Activated T-helper 1 cell treated with anti-CD3 and anti-CD28 coated beads, Interleukin-12 subunit alpha, Interleukin-12 subunit beta, Interleukin-2, Interleukin-4 antibody, amounts not matched to agents 30 ng/mL and 10 ng/mL and 1 ng/mL, durations not matched to agents 14 hours and 24 hours and 36 hours (primary cell): ENCODE measurements around the gene PKMYT1. TPM values are rescaled to one million over a fixed set of nuclear protein-coding genes. Genes with fewer than 3 reads are reported as not detected.
A peak's percentile ranks its signal among the peaks of the same experiment; 100 is the strongest.

ENCODE experiments used
- DNase-seq: peaks from one replicate; pipeline ENCODE4 v3.0.0; 2021; ENCODE audit warnings: low spot score
- H3K27ac Mint-ChIP-seq: one replicate; pipeline ENCODE4 v1.8.0; 2021; ENCODE audit warnings: mild to moderate bottlenecking, mixed read lengths
- H3K27me3 Mint-ChIP-seq: one replicate; pipeline ENCODE4 v1.8.0; 2022; ENCODE audit warnings: mild to moderate bottlenecking, moderate library complexity, mixed read lengths; ENCODE audit not compliant: insufficient read depth
- H3K36me3 Mint-ChIP-seq: one replicate; pipeline ENCODE4 v1.8.0; 2021; ENCODE audit warnings: low read depth, mixed read lengths
- H3K4me1 Mint-ChIP-seq: one replicate; pipeline ENCODE4 v1.8.0; 2021; ENCODE audit warnings: low read depth, mixed read lengths
- H3K4me3 Mint-ChIP-seq: one replicate; pipeline ENCODE4 v1.8.0; 2021; ENCODE audit warnings: mild to moderate bottlenecking, moderate library complexity, mixed read lengths
- H3K9me3 Mint-ChIP-seq: one replicate; pipeline ENCODE4 v1.8.0; 2021; ENCODE audit warnings: mixed read lengths
- intact Hi-C: fragments of 100-400 bp; cut with micrococcal nuclease; formaldehyde crosslinking; loops from one replicate; pipeline ENCODE4 v1.15.1; 2024
- total RNA-seq: library from RNA; stranded (reverse); gene quantifications from 2 replicates; pipeline ENCODE4 v1.2.3, GENCODE V29; 2022

Gene PKMYT1
- total RNA-seq, 1 donor from 2014 or later: 151 TPM

DNA sequence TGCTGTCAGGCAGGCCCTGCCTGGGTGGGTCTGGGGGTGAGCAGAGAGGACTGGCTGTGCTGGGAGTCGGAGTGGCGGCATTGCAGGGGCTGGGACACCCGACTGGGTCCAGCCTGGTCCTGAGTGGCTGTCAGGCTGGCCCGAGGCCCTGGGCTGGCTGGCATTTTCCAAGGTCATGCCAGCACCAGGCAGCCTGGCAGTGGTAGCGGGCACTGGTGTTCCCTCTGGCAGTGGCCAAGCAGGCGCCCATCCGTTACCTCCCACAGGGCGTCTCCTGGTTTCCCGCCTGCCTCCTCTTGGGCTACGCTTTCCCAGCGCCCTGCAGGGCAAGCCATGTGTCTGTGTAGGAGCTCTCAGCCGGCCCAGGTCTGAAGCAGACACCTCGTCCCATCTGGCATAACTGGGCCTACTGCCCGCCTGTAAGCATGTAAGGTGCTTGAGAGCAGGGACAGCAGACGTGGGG is 5.7 kb upstream of the PKMYT1 start:
- intact Hi-C loops: no loop called here
- Mint-ChIP-seq H3K36me3 (no peaks in the 10 kb centered on the region), H3K9me3 (no peaks in the 10 kb centered on the region)

DNA sequence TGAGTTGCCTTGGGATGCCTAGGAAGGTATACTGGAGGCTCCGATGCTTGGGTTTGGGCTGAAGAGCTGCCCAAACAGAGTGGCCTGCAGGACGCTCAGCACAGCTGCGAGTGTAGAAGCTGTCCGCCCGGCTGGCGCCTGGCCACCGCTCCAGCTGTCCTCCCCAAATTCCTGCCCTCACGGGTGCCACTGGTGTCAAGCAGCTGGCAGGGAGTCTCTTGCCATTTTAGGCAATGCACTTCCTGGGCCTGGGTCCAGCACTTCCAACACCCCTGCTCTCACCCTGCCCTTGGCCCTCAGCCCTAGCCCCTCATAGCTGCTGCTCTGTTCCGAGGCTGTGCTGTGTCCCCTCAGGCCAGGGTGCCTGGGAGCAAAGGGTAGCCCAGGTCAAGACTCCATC is 5.2 kb upstream of the PKMYT1 start:
- DNase-seq: no peak
- intact Hi-C loops: no loop called here
- H3K27me3 Mint-ChIP-seq: peaks cover 11% of the 10 kb centered on the region
- no peaks in the 10 kb centered on the region for H3K9me3 Mint-ChIP-seq
- H3K36me3 Mint-ChIP-seq: no peaks in the 10 kb centered on the region
- H3K4me3 Mint-ChIP-seq: no peak overlapping the region
- peaks cover 4% of the 10 kb centered on the region for H3K4me1 Mint-ChIP-seq
- no peak overlapping the region for H3K27ac Mint-ChIP-seq

More for the DNA sequence above, 5.7 kb upstream of the PKMYT1 start:
- H3K4me1 Mint-ChIP-seq: peaks cover 4% of the 10 kb centered on the region
- no peak overlapping the region for H3K4me3 Mint-ChIP-seq
- no peak for DNase-seq
- peaks cover 11% of the 10 kb centered on the region for H3K27me3 Mint-ChIP-seq
- H3K27ac Mint-ChIP-seq: no peak overlapping the region

DNA sequence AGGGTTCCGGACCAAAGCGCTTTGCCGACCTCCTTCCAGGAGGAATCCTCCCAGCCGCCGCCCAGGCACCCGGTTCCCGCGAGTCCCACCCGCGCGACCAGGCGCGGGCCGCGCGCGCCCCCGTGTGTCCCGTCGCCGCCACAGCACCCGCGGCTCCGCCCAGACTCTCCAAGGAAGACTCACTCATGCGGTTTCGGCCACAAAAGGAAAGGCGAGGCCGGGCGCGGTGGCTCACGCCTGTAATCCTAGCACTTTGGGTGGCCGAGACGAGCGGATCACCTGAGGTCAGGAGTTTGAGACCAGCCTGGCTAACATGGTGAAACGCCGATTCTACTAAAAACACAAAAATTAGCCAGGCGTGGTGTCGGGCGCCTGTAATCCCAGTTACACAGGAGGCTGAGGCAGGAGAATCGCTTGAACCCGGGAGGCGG is 3.5 kb upstream of the PKMYT1 start:
- Mint-ChIP-seq H3K4me1 (peaks cover 4% of the 10 kb centered on the region), H3K4me3 (peak overlapping the region; percentile 49), H3K9me3 (no peaks in the 10 kb centered on the region), H3K27me3 (peaks cover 6% of the 10 kb centered on the region), H3K27ac (no peak overlapping the region), H3K36me3 (no peaks in the 10 kb centered on the region)
- intact Hi-C loops: loop anchor here (1.0 to 2.0 kb wide), 2 partner anchors 15 to 22 kb away; partner anchors contain the start of gene PAQR4
- peak; percentile 61 for DNase-seq

DNA sequence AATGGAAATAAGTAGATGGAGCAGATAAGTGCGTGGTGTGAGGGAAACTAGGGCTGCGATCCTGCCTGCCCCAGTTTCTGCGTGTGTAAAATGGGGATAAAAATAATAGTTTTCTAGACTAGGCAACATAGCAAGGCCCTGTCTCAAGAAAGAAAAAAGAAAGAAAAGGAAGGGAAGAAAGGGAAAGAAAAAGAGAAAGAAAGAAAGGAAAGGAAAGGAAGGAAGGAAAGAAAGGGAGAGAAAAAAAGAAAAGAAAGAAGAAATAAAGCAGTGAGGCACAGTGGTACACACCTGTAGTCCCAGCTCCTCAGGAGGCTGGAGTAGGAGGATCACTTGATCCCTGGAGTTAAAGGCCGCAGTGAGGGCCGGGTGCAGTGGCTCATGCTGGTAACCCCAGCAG is 2.2 kb upstream of the PKMYT1 start:
- Mint-ChIP-seq H3K4me3 (peak overlapping the region; percentile 16), H3K27ac (no peak overlapping the region), H3K27me3 (peaks cover 6% of the 10 kb centered on the region), H3K9me3 (no peaks in the 10 kb centered on the region), H3K36me3 (no peaks in the 10 kb centered on the region), H3K4me1 (peaks cover 4% of the 10 kb centered on the region)
- intact Hi-C loops: loop anchor here (2.0 kb wide), 1 partner anchor 14 kb away; the partner anchor contains the start of gene PAQR4
- DNase-seq: no peak

DNA sequence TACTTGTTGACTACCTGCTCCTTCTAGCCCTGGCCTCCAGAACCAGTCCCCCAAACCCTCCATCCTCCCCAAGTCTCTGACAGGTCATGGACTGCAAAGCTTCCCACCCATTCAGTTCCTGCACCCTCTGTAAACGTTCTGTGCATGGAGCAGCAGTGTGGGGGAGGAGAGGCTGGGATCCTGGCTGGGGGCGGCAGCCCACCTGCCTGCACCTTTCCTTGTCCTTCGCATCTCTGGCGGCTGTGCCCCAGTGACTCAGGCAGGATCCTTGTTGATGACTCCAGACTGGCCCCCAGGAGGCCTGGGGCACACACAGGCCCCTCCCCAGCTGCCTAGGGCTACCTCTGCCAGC is 1.6 kb upstream of the PKMYT1 start:
- Mint-ChIP-seq H3K27ac (peak overlapping the region; percentile 81), H3K9me3 (no peaks in the 10 kb centered on the region), H3K27me3 (peaks cover 6% of the 10 kb centered on the region), H3K4me1 (peaks cover 4% of the 10 kb centered on the region), H3K4me3 (peak overlapping the region; percentile 80), H3K36me3 (no peaks in the 10 kb centered on the region)
- intact Hi-C loops: loop anchor here (2.0 kb wide), 1 partner anchor 13 kb away; the partner anchor contains the start of gene PAQR4
- DNase-seq: no peak

DNA sequence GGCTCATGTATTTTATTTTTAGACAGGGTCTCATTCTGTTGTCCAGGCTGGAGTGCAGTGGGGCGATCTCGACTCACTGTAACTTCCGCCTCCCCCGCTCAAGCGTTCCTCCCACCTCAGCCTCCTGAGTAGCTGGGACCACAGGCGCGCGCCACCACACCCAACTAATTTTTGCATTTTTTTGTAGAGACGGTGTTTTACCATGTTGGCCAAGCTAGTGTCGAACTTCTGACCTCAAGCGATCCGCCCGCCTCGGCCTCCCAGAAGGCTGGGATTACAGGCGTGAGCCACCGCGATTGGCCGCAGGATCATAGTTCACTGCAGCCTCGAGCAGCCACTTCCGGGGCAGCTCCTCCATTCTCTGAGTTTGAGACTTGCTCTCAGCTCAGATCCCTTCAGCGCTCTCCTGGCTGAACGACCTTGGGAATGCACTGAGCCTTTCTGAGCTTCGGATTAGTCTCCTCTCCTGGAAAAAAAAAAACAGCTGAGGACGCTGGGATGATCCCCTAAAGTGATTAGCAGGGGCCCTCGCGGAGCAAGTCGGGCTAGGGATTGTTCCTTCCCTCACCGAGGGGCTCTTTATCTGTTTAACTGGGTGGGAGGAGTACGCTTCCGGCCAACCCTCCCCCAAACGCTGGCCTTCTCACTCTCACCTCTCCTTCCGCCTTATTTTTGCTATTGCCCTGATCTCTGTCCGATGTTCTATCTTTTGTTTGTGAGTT is 1.1 kb upstream of the PKMYT1 start:
- Mint-ChIP-seq H3K4me3 (peak overlapping the region; percentile 80), H3K36me3 (no peaks in the 10 kb centered on the region), H3K4me1 (peaks cover 4% of the 10 kb centered on the region), H3K9me3 (no peaks in the 10 kb centered on the region), H3K27me3 (peaks cover 5% of the 10 kb centered on the region), H3K27ac (peak overlapping the region; percentile 81)
- DNase-seq: no peak
- intact Hi-C loops: no loop called here

DNA sequence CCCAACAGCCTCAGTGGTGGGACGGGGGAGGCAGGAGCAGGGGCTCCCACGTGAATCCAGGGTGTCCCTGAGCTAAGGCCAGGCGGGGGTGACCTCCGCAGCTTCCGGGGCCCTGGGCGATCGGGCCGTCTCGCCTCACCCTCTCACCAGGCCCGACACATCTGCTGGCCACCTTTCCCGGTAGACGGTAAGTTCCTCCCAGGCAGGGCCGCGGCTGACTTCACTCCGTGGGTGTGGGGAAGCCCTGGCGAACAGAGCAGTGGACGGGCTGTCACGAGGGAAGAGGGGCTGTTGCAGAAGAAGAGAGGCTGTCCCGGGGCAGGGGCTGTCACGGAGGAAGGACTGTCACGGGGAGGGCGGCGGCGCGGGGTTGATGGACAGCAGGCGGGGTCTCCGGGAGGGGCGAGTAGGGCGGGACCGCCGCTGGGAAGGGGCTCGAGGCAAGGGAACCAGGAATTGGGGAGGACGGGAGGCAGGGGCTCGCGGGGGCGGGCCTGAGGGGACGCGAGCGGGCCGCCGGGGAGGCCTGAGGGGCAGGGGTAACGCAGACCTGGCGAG is 498 bp downstream of the PKMYT1 start:
- Mint-ChIP-seq H3K9me3 (no peaks in the 10 kb centered on the region), H3K4me3 (peak overlapping the region; percentile 91), H3K4me1 (peaks cover 4% of the 10 kb centered on the region), H3K27me3 (peaks cover 4% of the 10 kb centered on the region), H3K36me3 (no peaks in the 10 kb centered on the region), H3K27ac (peak overlapping the region; percentile 87)
- DNase-seq: peak; percentile 30
- intact Hi-C loops: loop anchor here (1.0 kb wide), 1 partner anchor 25 kb away; no protein-coding TSS in a partner anchor

DNA sequence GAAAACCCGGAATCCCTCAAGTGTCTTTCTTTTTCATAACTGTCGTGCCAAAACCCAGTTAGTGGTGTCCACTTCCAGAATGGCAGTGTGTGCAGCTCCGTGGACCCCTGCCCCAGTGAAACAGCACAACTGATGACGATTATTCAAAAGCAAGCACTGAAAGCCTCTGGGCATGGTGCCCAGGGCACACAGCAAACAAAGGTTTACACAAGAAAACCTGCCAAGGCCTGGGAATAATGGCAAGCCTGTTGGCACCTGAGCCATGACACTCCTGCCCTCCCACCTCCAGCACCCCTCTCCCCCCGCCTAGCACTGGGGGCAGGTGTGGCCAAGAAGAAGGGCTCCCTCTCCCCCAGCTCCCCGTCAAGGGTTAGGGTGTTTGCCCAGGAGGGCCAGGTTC is 2.8 kb downstream of the PKMYT1 start:
- Mint-ChIP-seq H3K4me3 (no peak overlapping the region), H3K36me3 (peaks cover 7% of the 10 kb centered on the region), H3K4me1 (peaks cover 4% of the 10 kb centered on the region), H3K9me3 (no peaks in the 10 kb centered on the region), H3K27me3 (peaks cover 2% of the 10 kb centered on the region), H3K27ac (no peak overlapping the region)
- no peak for DNase-seq
- intact Hi-C loops: no loop called here

DNA sequence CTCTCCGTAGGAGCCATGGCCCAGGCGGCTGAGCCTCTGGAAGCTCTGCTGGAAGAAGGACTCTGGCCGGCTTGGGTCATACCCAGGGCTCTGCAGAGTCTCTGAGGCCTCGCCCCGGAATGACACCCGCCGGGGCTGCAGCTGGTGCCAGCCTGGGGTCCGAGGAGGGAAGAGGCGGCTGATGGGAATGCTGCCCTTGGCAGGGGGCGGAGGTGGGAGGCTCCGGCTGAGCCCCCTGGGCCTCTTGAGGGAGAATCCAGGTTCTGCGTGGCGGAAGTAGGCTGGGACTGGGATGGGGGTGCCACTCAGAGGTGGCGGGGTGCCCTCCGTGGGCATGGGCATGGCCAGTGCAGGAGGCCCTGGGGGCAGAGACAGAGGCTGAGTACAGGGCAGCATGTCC is 3.6 kb downstream of the PKMYT1 start:
- Mint-ChIP-seq H3K27me3 (no peaks in the 10 kb centered on the region), H3K9me3 (no peaks in the 10 kb centered on the region), H3K27ac (no peak overlapping the region), H3K4me3 (no peak overlapping the region), H3K36me3 (peaks cover 11% of the 10 kb centered on the region), H3K4me1 (peaks cover under 1% of the 10 kb centered on the region)
- no peak for DNase-seq
- intact Hi-C loops: no loop called here

DNA sequence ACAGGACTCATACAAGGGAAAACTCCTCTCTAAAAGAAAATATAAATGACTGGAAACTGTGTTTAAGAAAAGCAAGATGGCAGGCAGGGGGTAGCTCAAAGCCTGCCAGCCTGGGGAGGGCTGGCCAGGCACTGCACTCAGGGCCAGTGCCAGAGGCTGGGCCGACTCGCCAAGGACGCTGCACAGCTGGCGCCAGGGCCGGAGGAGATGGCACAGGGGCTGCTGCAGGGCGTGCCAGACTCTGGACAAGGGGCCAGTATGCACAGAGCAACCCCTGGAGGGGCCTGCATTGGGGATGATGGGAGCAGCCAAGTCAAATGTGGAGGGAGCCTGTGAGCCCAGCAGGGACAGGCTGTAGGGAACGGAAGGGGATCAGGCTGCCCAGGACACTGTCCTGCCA is 4.0 kb downstream of the PKMYT1 start:
- peaks cover under 1% of the 10 kb centered on the region for H3K4me1 Mint-ChIP-seq
- intact Hi-C loops: no loop called here
- peaks cover 11% of the 10 kb centered on the region for H3K36me3 Mint-ChIP-seq
- no peak for DNase-seq
- no peaks in the 10 kb centered on the region for H3K27me3 Mint-ChIP-seq
- H3K9me3 Mint-ChIP-seq: no peaks in the 10 kb centered on the region
- H3K27ac Mint-ChIP-seq: no peak overlapping the region
- no peak overlapping the region for H3K4me3 Mint-ChIP-seq

DNA sequence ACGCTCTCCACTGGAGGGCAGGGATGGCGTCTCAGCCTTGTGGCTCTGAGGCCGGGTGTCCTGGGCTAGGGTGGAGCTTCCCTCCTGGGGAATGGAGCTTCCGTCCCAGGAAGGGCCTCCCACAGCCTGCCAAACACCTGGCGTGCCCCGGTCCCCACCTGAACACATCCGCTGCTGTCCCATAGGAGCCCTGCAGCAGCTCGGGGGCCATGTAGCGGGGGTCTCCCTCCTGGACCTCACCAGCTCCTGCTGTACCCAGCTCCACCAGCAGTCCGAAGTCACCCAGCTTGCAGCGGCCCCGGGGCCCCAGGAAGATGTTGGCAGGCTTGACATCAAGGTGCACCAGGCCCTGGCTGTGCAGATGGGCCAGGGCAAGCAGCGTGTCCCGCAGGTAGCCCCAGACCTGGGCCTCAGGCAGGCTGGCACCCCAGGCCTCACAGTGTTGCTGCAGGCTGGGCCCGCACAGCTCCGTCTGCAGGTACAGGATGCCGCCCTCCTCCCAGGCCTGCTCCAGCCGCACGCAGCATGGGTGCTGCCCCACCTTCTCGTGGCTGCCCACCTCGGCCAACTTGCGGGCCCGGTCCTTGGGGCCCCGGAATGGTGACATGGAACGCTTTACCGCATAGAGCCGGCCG is 5.0 kb downstream of the PKMYT1 start:
- no peak for DNase-seq
- Mint-ChIP-seq H3K27me3 (no peaks in the 10 kb centered on the region), H3K36me3 (peaks cover 11% of the 10 kb centered on the region), H3K4me1 (peaks cover 9% of the 10 kb centered on the region), H3K9me3 (no peaks in the 10 kb centered on the region), H3K27ac (no peak overlapping the region), H3K4me3 (no peak overlapping the region)
- intact Hi-C loops: no loop called here

DNA sequence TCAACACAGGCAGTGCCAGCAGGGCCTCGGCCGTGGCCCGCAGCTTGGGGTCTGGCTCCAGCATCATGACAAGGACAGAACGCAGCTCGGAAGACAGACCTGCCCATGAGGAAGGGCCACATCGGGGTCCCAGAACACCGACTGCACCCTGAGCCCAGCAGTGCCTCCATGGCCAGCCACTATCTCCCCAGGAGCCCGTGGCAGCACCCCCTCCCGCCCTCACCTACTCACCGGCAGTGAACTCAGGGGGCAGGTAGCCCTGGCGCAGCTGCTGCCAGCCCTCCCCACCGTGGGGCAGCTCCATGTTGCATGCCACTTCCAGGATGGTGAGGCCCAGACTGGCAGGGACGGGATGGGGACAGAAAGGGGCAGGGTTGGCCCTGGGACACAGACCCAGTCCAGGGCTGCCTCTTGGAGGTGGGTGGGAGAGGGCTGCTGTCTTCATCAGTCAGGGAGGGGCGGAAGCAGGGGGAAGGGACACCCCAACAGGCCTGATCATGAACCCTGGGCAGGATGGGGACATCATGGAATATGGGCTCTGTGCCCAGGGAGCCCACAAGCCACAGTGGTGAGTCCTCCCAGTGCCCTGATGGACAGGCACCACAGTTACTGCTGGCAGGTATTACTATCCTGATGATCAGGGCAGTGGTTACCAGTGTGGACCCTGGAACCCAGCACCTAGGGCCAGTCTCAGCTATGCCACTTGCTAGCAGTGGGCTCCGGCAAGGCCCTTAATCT is 5.8 kb downstream of the PKMYT1 start:
- no peaks in the 10 kb centered on the region for H3K27me3 Mint-ChIP-seq
- no peaks in the 10 kb centered on the region for H3K9me3 Mint-ChIP-seq
- peaks cover 9% of the 10 kb centered on the region for H3K4me1 Mint-ChIP-seq
- DNase-seq: no peak
- peaks cover 11% of the 10 kb centered on the region for H3K36me3 Mint-ChIP-seq
- intact Hi-C loops: no loop called here
- no peak overlapping the region for H3K4me3 Mint-ChIP-seq
- no peak overlapping the region for H3K27ac Mint-ChIP-seq
